ENCODE data around the gene POLL.
A peak's percentile ranks its signal among the peaks of the same experiment; 100 is the strongest.
"Not testable (repeated sequence)": the region's sequence is repeated elsewhere in the genome, so short reads cannot be mapped to it uniquely, and the experiment has no call there.

The POLL gene

DNA sequence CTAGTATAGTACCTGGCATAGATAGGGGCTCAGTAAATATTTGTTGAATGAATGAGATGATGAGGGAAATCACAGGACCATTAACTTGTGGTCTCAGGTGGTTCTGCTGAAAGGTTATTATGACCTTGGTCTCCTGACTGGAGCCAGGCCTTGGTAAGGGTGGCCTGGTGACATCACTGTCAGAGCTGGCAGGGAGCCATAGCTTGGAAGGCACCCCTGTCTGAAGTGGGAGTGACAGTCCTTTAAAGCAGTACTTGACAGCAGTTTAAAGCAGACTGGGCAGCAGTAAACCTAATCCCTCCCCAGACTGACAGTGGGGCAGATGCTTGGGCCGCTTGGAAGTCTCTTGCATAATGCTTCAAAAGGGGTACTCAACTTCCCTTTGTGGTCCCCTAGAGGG lies 13.5 kb upstream of the POLL start:
- TF ChIP-seq FOXP2 (optimal IDR thresholded peaks at IDR 0.05; ENCODE audit: control extremely low read depth, extremely low read length, insufficient read depth) = no peak
- Histone ChIP-seq H3K4me3 (no peak overlapping the region), H3K9me3 (ENCODE audit: low read depth, low read length) (no peaks in the 10 kb centered on the region), H3K9ac (ENCODE audit: insufficient read length) (no peak overlapping the region), H3K27ac (no peak overlapping the region), H3K36me3 (ENCODE audit: insufficient read depth, low read length) (no peaks in the 10 kb centered on the region)
- DNase-seq (ENCODE audit: low read depth, low spot score) = no peak

DNA sequence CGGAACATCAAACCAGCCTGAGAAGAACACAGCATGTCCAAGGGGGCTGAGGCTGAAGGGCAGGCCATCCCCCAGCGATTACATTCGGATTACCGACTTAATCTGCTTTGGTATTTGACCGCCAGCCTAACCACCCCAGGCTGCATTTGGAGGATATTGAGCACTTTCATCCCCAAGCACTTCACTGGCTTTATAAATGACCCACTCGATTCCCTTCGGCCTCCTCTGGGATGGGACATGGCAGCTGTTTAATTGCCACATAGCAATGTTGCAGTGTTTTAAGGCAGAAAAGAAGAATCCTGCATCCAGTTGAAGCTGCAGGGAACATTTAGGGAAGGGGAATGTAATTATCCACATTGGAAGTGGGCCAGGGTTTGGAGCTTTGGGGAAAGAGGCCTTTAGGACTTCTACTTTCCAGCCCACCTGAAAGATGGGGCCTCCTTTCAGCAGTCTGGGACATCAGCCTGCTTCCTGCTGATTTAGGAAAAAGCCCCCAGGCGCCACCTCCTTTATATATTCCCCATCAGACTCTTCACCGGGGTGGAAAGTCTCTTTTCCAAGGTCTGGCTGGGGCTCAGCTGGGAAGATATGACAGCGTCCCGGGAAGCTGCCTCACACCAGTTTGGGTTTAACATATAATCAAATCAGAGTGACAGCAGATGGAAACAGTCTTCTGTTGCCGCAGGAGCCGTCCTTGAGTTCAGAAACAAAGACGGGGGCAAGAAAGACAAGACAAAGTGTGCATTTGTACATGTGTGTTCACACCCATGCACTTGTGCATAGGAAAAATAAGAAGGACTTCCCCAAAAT lies 9.2 kb upstream of the POLL start:
- no peak overlapping the region for H3K27ac ChIP-seq
- H3K36me3 ChIP-seq (ENCODE audit: insufficient read depth, low read length) = no peaks in the 10 kb centered on the region
- H3K9ac ChIP-seq (ENCODE audit: insufficient read length) = no peak overlapping the region
- TF ChIP-seq EZH2 (IDR thresholded peaks at IDR 0.05) (no peak), POLR2AphosphoS5 (IDR thresholded peaks at IDR 0.05; ENCODE audit: borderline replicate concordance, low read depth, low read length) (no peak), FOXP2 (optimal IDR thresholded peaks at IDR 0.05; ENCODE audit: control extremely low read depth, extremely low read length, insufficient read depth) (no peak)
- DNase-seq (ENCODE audit: low read depth, low spot score) = no peak
- H3K4me3 ChIP-seq = no peak overlapping the region
- H3K9me3 ChIP-seq (ENCODE audit: low read depth, low read length) = no peaks in the 10 kb centered on the region

DNA sequence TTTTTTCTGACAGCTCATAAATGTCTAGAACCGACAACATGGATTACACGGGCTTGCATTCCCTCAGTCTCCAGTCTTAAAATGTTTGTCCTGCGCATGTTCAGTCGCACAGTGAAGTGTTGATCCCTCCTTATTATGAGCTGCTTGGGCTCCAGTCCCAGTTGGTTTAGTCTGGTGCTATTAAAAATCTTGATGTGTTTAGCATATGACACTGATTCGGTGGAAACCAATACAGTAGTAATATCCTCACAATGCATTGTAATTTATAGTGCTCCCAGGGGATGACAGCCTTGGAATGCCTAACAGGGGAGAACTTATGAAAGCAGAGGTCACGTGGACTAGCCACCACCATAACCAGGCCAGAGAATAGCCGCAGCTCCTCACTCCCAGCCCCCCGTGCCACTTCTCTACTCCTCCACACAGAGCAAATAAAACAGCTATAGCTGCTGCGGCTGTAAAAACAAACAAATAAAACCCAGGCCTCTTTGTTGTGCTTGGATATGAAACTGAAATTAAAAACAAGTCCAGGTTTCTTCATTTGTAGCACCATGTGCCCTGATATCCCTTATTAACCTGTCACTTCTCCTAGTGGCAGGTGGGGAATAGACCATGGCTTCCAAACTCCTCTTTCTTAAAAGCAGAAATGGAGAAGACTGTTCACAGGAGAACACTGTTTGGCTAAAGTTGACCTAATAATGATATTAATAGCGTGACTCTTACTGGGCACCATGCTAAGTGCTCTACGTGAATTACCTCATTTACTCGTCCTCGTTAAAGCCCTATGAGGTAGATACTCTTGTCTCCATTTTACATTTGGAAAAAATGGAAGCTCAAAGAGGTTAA lies 7.8 kb upstream of the POLL start:
- Histone ChIP-seq H3K36me3 (ENCODE audit: insufficient read depth, low read length) (no peaks in the 10 kb centered on the region), H3K4me3 (no peak overlapping the region), H3K9me3 (ENCODE audit: low read depth, low read length) (no peaks in the 10 kb centered on the region), H3K27ac (no peak overlapping the region), H3K9ac (ENCODE audit: insufficient read length) (no peak overlapping the region)
- TF ChIP-seq POLR2AphosphoS5 (IDR thresholded peaks at IDR 0.05; ENCODE audit: borderline replicate concordance, low read depth, low read length) = no peak
- TF ChIP-seq EZH2 (IDR thresholded peaks at IDR 0.05) = no peak
- TF ChIP-seq FOXP2 (optimal IDR thresholded peaks at IDR 0.05; ENCODE audit: control extremely low read depth, extremely low read length, insufficient read depth) = no peak
- no peak for DNase-seq (ENCODE audit: low read depth, low spot score)

DNA sequence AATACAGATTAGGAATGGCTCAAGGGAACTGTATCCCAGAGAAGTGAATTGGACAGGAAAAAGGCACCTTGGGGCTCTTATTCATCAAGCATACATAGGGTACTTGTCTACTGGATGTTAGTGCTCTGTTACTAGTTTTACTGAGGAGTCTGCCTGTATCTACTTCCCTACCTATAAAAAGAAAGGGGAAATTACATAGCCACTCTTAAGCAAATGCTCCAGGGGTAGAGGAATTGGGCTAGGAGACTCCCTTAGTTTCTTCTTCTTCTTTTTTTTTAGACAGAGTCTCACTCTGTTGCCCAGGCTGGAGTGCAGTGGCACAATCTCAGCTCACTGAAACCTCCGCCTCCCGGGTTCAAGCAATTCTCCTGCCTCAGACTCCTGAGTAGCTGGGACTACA lies 5.3 kb upstream of the POLL start:
- not testable (repeated sequence) for H3K36me3 ChIP-seq (ENCODE audit: insufficient read depth, low read length); H3K9me3 ChIP-seq (ENCODE audit: low read depth, low read length); H3K4me3 ChIP-seq; H3K27ac ChIP-seq; DNase-seq (ENCODE audit: low read depth, low spot score); H3K9ac ChIP-seq (ENCODE audit: insufficient read length)

DNA sequence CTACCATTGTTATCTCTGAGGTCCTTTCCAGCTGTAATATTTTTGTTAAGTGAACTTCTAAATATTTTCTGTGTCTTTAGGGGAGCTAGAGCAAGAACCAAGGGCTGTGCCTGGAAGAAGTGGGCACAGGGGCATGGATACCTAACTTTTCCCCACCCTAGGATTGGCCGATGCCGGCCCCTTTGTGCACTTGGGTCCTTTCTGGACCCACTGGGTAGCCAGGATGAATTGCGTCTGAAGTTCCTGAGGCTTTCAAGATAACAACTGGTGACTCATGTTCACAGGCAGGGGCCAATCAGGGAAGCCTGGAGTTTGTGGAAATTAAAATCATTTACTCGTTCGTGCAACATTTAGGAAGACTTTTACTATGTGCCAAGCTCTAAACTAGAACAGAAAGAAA lies 822 bp upstream of the POLL start:
- Histone ChIP-seq H3K9me3 (ENCODE audit: low read depth, low read length) (no peaks in the 10 kb centered on the region), H3K9ac (ENCODE audit: insufficient read length) (no peak overlapping the region), H3K36me3 (ENCODE audit: insufficient read depth, low read length) (no peaks in the 10 kb centered on the region), H3K4me3 (peak overlapping the region; percentile 85), H3K27ac (no peak overlapping the region)
- no peak for DNase-seq (ENCODE audit: low read depth, low spot score)
- TF ChIP-seq FOXP2 (optimal IDR thresholded peaks at IDR 0.05; ENCODE audit: control extremely low read depth, extremely low read length, insufficient read depth) (no peak), POLR2AphosphoS5 (IDR thresholded peaks at IDR 0.05; ENCODE audit: borderline replicate concordance, low read depth, low read length) (no peak), EZH2 (IDR thresholded peaks at IDR 0.05) (no peak)

DNA sequence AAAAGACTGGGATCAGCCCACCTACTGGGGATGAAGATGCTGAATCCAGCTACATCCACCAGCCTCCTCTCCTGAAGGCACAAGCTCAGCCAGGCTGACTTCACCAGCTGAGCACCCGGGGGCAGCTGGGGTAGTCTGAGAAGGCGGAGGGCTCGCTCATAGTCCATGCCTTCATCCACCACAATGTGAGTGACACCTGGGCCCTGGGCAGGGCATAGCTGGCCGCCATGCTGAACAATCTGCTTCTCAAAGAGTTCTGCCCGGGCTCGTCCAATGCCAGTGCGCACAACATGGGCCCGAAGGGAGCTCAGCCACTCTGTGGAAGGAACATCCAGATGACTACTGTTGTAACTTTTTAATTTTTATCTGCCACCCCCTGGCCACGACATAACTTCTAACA lies 2.2 kb downstream of the POLL start:
- Histone ChIP-seq H3K4me3 (no peak overlapping the region), H3K9ac (ENCODE audit: insufficient read length) (no peak overlapping the region), H3K9me3 (ENCODE audit: low read depth, low read length) (no peaks in the 10 kb centered on the region), H3K36me3 (ENCODE audit: insufficient read depth, low read length) (no peaks in the 10 kb centered on the region), H3K27ac (no peak overlapping the region)
- TF ChIP-seq POLR2AphosphoS5 (IDR thresholded peaks at IDR 0.05; ENCODE audit: borderline replicate concordance, low read depth, low read length) (no peak), FOXP2 (optimal IDR thresholded peaks at IDR 0.05; ENCODE audit: control extremely low read depth, extremely low read length, insufficient read depth) (no peak)
- DNase-seq (ENCODE audit: low read depth, low spot score) = no peak

DNA sequence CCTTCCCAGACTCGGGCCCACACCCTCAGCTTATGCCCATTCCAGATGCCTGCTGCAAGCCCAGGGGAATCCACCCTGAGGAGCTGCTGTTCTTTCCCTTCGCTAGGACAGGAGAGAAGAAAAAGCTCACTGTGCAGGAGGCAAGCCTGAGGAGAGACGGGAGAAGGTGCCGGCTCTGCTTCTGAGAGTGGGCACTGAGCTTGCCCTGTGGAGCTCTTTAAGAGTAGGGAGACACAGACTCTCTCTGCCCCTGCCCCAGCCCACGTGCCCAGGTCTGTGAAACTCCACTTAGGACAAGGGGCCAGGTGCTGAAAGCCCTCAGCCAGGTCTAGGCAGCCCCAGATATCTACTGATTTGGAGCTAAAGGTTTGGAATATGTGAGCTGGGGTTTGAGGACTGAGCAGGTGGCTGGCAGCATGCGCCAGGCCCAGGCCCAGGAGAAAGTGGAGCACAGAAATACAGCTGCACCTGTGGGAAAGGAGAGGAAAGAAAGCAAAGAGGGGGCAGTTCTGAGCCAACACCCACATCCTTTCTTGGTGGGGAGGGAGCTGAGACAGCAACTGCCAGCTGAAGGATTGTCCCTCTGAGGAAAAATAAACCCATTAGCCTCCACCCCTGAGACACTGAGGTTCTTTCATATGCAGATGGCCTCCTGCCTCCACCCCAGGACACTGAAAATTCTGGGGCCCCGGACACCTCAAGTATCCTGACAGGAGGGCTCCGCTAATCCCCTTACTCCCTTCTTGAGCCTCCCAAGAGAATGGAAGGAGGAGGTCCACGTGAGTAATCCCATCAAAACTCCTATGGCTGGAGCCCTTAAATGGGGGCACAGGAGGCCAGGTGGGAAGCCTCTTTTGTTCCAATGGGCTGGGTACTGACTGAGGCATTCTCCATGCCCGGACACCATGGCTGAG lies 7.3 kb downstream of the POLL start:
- no peak overlapping the region for H3K27ac ChIP-seq
- TF ChIP-seq EZH2 (IDR thresholded peaks at IDR 0.05) = no peak
- no peak for TF ChIP-seq FOXP2 (optimal IDR thresholded peaks at IDR 0.05; ENCODE audit: control extremely low read depth, extremely low read length, insufficient read depth)
- TF ChIP-seq POLR2AphosphoS5 (IDR thresholded peaks at IDR 0.05; ENCODE audit: borderline replicate concordance, low read depth, low read length) = no peak
- H3K9me3 ChIP-seq (ENCODE audit: low read depth, low read length) = no peaks in the 10 kb centered on the region
- DNase-seq (ENCODE audit: low read depth, low spot score) = no peak
- H3K4me3 ChIP-seq = no peak overlapping the region
- no peak overlapping the region for H3K9ac ChIP-seq (ENCODE audit: insufficient read length)
- H3K36me3 ChIP-seq (ENCODE audit: insufficient read depth, low read length) = no peaks in the 10 kb centered on the region

DNA sequence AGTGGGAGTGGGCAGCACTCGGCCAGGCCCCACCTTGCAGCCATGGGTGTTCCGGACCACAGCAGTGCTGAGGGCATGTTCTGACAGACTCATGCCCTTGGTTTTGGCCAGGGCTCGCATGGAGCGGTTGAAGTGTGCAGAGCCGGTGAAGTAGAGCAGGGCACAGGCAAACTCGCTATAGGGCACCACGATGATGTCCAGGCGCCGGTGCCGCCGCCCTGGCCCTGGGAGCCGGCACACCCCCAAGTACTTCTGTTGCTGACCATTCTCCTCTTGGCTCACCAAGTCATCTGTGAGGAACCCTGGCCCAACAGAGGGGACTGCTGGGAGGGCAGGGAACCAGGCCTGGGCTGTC lies 8.6 kb downstream of the POLL start:
- no peak overlapping the region for H3K4me3 ChIP-seq
- H3K9me3 ChIP-seq (ENCODE audit: low read depth, low read length) = no peaks in the 10 kb centered on the region
- H3K9ac ChIP-seq (ENCODE audit: insufficient read length) = no peak overlapping the region
- H3K36me3 ChIP-seq (ENCODE audit: insufficient read depth, low read length) = no peaks in the 10 kb centered on the region
- TF ChIP-seq POLR2AphosphoS5 (IDR thresholded peaks at IDR 0.05; ENCODE audit: borderline replicate concordance, low read depth, low read length) (no peak), FOXP2 (optimal IDR thresholded peaks at IDR 0.05; ENCODE audit: control extremely low read depth, extremely low read length, insufficient read depth) (no peak), EZH2 (IDR thresholded peaks at IDR 0.05) (no peak)
- DNase-seq (ENCODE audit: low read depth, low spot score) = no peak
- H3K27ac ChIP-seq = no peak overlapping the region
